SU-DHL-6 (cell line): ENCODE measurements around the gene DCAF8L1.
"Not testable (repeated sequence)": the region's sequence is repeated elsewhere in the genome, so short reads cannot be mapped to it uniquely, and the experiment has no call there.

Experiments
- H2AFZ ChIP-seq: fragments of 200-600 bp; sonication (generic); 2 replicates; pipeline ENCODE4 v1.6.1; 2014; ENCODE audit warnings: low read depth, mild to moderate bottlenecking, moderate library complexity, mixed read lengths, antibody characterized with exemption, low read length; ENCODE audit not compliant: severe bottlenecking
- H3F3A ChIP-seq: fragments of 200-600 bp; shearing (Covaris generic); 2 replicates; pipeline ENCODE4 v1.6.0; 2016; ENCODE audit warnings: antibody characterized with exemption, mild to moderate bottlenecking; ENCODE audit not compliant: insufficient read depth
- H3K27ac ChIP-seq: fragments of 200-600 bp; sonication (generic); 2 replicates; pipeline ENCODE4 v1.5.1; 2016; ENCODE audit warnings: low read depth, mild to moderate bottlenecking, low read length, moderate library complexity, mixed read lengths
- H3K27me3 ChIP-seq: fragments of 200-600 bp; sonication (generic), shearing (Covaris generic); 2 replicates; pipeline ENCODE4 v1.6.0; 2014; ENCODE audit warnings: mild to moderate bottlenecking, low read length
- H3K36me3 ChIP-seq: fragments of 200-600 bp; sonication (generic); 2 replicates; pipeline ENCODE4 v1.6.1; 2014; ENCODE audit warnings: mild to moderate bottlenecking, low read length, mixed read lengths
- H3K4me2 ChIP-seq: fragments of 300-600, 200-600 bp; shearing (Covaris generic), sonication (generic); 2 replicates; pipeline ENCODE4 v1.6.0; 2014; ENCODE audit warnings: low read length, low read depth, mild to moderate bottlenecking; ENCODE audit not compliant: poor library complexity, severe bottlenecking
- H3K4me3 ChIP-seq: fragments of 200-600 bp; sonication (generic); 2 replicates; pipeline ENCODE4 v1.5.1; 2014; ENCODE audit warnings: antibody characterized with exemption, low read length, mild to moderate bottlenecking, mixed read lengths; ENCODE audit not compliant: insufficient read depth, poor library complexity, severe bottlenecking
- H3K79me2 ChIP-seq: fragments of 200-600 bp; sonication (generic); 2 replicates; pipeline ENCODE4 v1.6.1; 2014; ENCODE audit warnings: mild to moderate bottlenecking, low read length, moderate library complexity; ENCODE audit not compliant: insufficient read depth
- H3K9ac ChIP-seq: fragments of 200-600 bp; sonication (generic); 2 replicates; pipeline ENCODE4 v1.7.0; 2014; ENCODE audit warnings: mild to moderate bottlenecking, low read length
- H3K9me2 ChIP-seq: fragments of 200-600 bp; sonication (generic); replicated peaks from 2 replicates; pipeline ENCODE4 v1.6.1; 2014; ENCODE audit warnings: low read length; ENCODE audit not compliant: insufficient read depth
- H3K9me3 ChIP-seq: fragments of 200-600 bp; sonication (generic); 2 replicates; pipeline ENCODE4 v1.6.1; 2014; ENCODE audit warnings: low read length, mixed read lengths; ENCODE audit not compliant: insufficient read depth
- H4K20me1 ChIP-seq: fragments of 200-600 bp; sonication (generic); 2 replicates; pipeline ENCODE4 v1.6.1; 2014; ENCODE audit warnings: low read depth, mild to moderate bottlenecking, antibody characterized with exemption, low read length, moderate library complexity, mixed read lengths
- CTCF ChIP-seq: fragments of 200-600 bp; sonication (generic); IDR thresholded peaks from one replicate; pipeline ENCODE4 v1.5.1; 2017; ENCODE audit warnings: antibody characterized with exemption, mild to moderate bottlenecking, low read length, moderate library complexity; ENCODE audit not compliant: insufficient read depth, poor library complexity, severe bottlenecking
- EZH2phosphoT487 ChIP-seq: fragments of 200-600 bp; sonication (generic), shearing (Covaris generic); conservative IDR thresholded peaks from 2 replicates; pipeline ENCODE4 v1.6.1; 2018; ENCODE audit warnings: mild to moderate bottlenecking, antibody characterized with exemption, low read length, moderate library complexity, mixed read lengths

DCAF8L1 gene

DNA sequence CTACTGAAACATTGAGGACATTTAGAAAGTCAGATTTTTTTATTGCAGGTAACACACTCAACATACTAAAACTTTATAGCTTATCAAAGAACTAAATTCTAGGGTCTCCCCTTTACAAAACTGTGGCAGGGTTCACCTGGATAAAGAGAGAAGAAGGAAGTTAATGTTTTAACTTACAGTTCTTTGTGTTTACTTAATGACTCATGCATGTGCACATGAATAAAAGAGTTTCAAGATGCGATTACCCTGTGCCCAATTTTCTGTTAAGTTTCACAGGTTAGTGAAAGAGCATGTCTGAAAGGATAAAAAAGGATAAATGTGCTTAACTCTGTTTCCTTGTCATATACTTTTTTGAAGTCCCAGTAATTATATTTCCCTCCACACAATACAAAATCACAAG, 16.8 kb downstream of the DCAF8L1 start:
- Histone ChIP-seq H3K9me3 (no peaks in the 10 kb centered on the region), H3K27ac (no peak overlapping the region), H2AFZ (no peak overlapping the region), H4K20me1 (no peaks in the 10 kb centered on the region), H3K9ac (no peak overlapping the region), H3K4me3 (no peak overlapping the region), H3K4me2 (no peak overlapping the region), H3F3A (no peaks in the 10 kb centered on the region), H3K79me2 (no peaks in the 10 kb centered on the region), H3K27me3 (no peaks in the 10 kb centered on the region), H3K9me2 (no peaks in the 10 kb centered on the region), H3K36me3 (no peaks in the 10 kb centered on the region)
- TF ChIP-seq CTCF, result no peak
- TF ChIP-seq EZH2phosphoT487, result no peak

- not testable (repeated sequence) for H3K9ac ChIP-seq, H3K9me3 ChIP-seq, H3F3A ChIP-seq, H3K27me3 ChIP-seq, H3K4me3 ChIP-seq, H3K9me2 ChIP-seq, H2AFZ ChIP-seq, H3K36me3 ChIP-seq, H3K4me2 ChIP-seq, H3K79me2 ChIP-seq, H4K20me1 ChIP-seq, H3K27ac ChIP-seq
Observed at GRCh38 chrX:27960410-27960809, 20.8 kb downstream of the DCAF8L1 start.

DNA sequence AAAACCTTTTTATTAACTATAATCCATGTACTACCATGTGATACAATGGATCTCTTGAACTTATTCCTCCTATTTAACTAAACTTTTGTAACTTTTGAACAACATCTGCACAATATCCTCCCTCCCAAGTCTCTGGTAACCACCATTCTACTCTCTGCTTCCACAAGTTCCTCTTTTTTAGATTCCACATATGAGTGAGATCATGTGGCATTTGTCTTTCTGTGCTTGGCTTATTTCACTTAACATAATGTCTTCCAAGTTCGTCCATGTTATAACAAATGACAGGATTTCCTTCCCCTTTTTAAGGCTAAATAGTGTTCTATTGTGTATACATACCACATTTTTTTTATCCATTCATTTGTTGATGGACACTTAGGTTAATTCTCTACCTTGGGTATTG, 28.1 kb downstream of the DCAF8L1 start:
- TF ChIP-seq EZH2phosphoT487 (no peak), CTCF (no peak)
- Histone ChIP-seq H3K9me2 (no peaks in the 10 kb centered on the region), H4K20me1 (no peaks in the 10 kb centered on the region), H3K36me3 (no peaks in the 10 kb centered on the region), H3F3A (no peaks in the 10 kb centered on the region), H3K4me3 (no peak overlapping the region), H3K79me2 (no peaks in the 10 kb centered on the region), H3K9ac (no peak overlapping the region), H2AFZ (no peak overlapping the region), H3K4me2 (no peak overlapping the region), H3K9me3 (no peaks in the 10 kb centered on the region), H3K27ac (no peak overlapping the region), H3K27me3 (no peaks in the 10 kb centered on the region)

DNA sequence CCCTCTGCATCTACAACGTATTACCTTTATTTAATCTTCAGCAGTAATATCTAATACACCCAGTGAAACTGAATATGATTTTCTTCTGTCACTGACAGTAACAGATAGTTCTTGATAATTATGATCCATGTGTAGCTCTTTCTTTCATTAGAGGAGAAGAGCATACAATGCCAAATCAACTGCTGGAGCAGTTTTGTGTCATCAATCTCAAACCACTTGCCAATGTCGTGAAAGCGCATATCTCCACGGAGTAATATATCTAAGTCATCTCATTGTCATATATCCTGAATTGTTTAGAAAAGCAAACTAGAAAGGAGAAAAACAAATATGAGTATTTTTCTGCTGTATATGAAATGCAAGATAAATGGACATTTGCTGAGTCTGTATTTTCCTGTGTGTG, 47.9 kb downstream of the DCAF8L1 start:
- no peaks in the 10 kb centered on the region for H3K36me3 ChIP-seq
- H3K9me2 ChIP-seq, result no peaks in the 10 kb centered on the region
- H3F3A ChIP-seq, result no peaks in the 10 kb centered on the region
- TF ChIP-seq CTCF, result no peak
- no peak for TF ChIP-seq EZH2phosphoT487
- no peaks in the 10 kb centered on the region for H3K27me3 ChIP-seq
- no peak overlapping the region for H3K4me3 ChIP-seq
- H3K9me3 ChIP-seq, result no peaks in the 10 kb centered on the region
- H3K79me2 ChIP-seq, result no peaks in the 10 kb centered on the region
- H3K4me2 ChIP-seq, result no peak overlapping the region
- H3K27ac ChIP-seq, result no peak overlapping the region
- no peaks in the 10 kb centered on the region for H4K20me1 ChIP-seq
- no peak overlapping the region for H3K9ac ChIP-seq
- no peak overlapping the region for H2AFZ ChIP-seq
